Caco-2 (cell line): ENCODE data around the gene ALDH1A1. TPM values are rescaled to one million over a fixed set of nuclear protein-coding genes. Genes with fewer than 3 reads are reported as not detected.

Source experiments
- BruUV-seq: library from RNA; stranded (reverse); fragments of 400-500 nt; replicated peaks from 2 replicates; lab custom pipeline; 2021; lab: Mats Ljungman, UMichigan
- CTCF ChIA-PET: fragments of 300-600 bp; sonication (Branson Sonifier 250); formaldehyde crosslinking; loops from one replicate; lab custom pipeline; 2022; ENCODE audit warnings: antibody characterized with exemption; lab: Charles Lee
- POLR2A ChIA-PET: fragments of 300-600 bp; sonication (Branson Sonifier 250); formaldehyde crosslinking; loops from one replicate; lab custom pipeline; 2022; ENCODE audit warnings: antibody characterized with exemption; lab: Charles Lee
- DNase-seq, 2 experiments: peaks; one replicate each; pipeline versions ENCODE4 v3.0.0 to v3.0.0-alpha.2; 2020 to 2022
- H3K27me3 ChIP-seq: replicated peaks from 2 replicates; pipeline ENCODE4 v1.6.0; 2011; ENCODE audit warnings: low read length; ENCODE audit not compliant: control insufficient read depth, insufficient read depth
- H3K36me3 ChIP-seq: 2 replicates; pipeline ENCODE4 v1.5.1; 2011; ENCODE audit warnings: low read length; ENCODE audit not compliant: control insufficient read depth, insufficient read depth
- H3K4me1 ChIP-seq: fragments of 250-450 bp; sonication (Bioruptor Pico); 2 replicates; pipeline ENCODE4 v1.5.1; 2020; ENCODE audit warnings: mild to moderate bottlenecking
- H3K4me3 ChIP-seq: 2 replicates; pipeline ENCODE4 v1.5.1; 2011; ENCODE audit warnings: low read depth, mild to moderate bottlenecking, control low read depth, low read length
- H3K9me3 ChIP-seq: fragments of 250-450 bp; sonication (Bioruptor Pico); 2 replicates; pipeline ENCODE4 v1.5.1; 2020; ENCODE audit warnings: mild to moderate bottlenecking, moderate library complexity
- H3K27ac Mint-ChIP-seq: one replicate; pipeline ENCODE4 v1.8.0; 2022; ENCODE audit warnings: mixed read lengths; ENCODE audit not compliant: unreplicated experiment
- H3K27me3 Mint-ChIP-seq: one replicate; pipeline ENCODE4 v1.8.0; 2022; ENCODE audit warnings: mixed read lengths; ENCODE audit not compliant: insufficient read depth, unreplicated experiment
- H3K36me3 Mint-ChIP-seq: one replicate; pipeline ENCODE4 v1.8.0; 2022; ENCODE audit warnings: mild to moderate bottlenecking, mixed read lengths; ENCODE audit not compliant: insufficient read depth, unreplicated experiment
- H3K4me1 Mint-ChIP-seq: one replicate; pipeline ENCODE4 v1.8.0; 2022; ENCODE audit warnings: low read depth, mixed read lengths; ENCODE audit not compliant: unreplicated experiment
- H3K4me3 Mint-ChIP-seq: one replicate; pipeline ENCODE4 v1.8.0; 2022; ENCODE audit warnings: mild to moderate bottlenecking, moderate library complexity, mixed read lengths; ENCODE audit not compliant: unreplicated experiment
- H3K9me3 Mint-ChIP-seq: one replicate; pipeline ENCODE4 v1.8.0; 2022; ENCODE audit warnings: mixed read lengths; ENCODE audit not compliant: unreplicated experiment
- CTCF ChIP-seq, 2 experiments: fragments of 200-600 bp in 1 of 2; IDR thresholded peaks; 1 replicate in 1 of 2; 2 replicates in 1 of 2; pipeline versions ENCODE4 v1.5.1 to v1.8.0; 2011 to 2022; ENCODE audit warnings: antibody characterized with exemption in 1 of 2, control low read depth in 1 of 2, inconsistent platforms in 1 of 2, low read depth in 1 of 2, low read length in 1 of 2, mild to moderate bottlenecking in 1 of 2, moderate library complexity in 1 of 2; ENCODE audit not compliant: insufficient read depth in 1 of 2, severe bottlenecking in 1 of 2, unreplicated experiment in 1 of 2
- intact Hi-C: fragments of 100-400 bp; cut with micrococcal nuclease; formaldehyde crosslinking; loops from one replicate; pipeline ENCODE4 v1.10.0; 2022; ENCODE audit not compliant: unreplicated experiment
- total RNA-seq: library from RNA; stranded (reverse); gene quantifications from 2 replicates; pipeline ENCODE4 v1.2.3, GENCODE V29; 2022

ALDH1A1 gene
- total RNA-seq, 1 experiment from 2014 or later = 119 TPM

GRCh38 chr9:72911816-72912215 lies 41.0 kb downstream of the ALDH1A1 start:
- Histone ChIP-seq H3K4me3 (no peak overlapping the region), H3K36me3 (no peaks in the 10 kb centered on the region), H3K4me1 (no peaks in the 10 kb centered on the region), H3K27me3 (no peaks in the 10 kb centered on the region), H3K9me3 (no peaks in the 10 kb centered on the region)
- CTCF ChIA-PET = no interaction called here
- no TSS peak for BruUV-seq
- Mint-ChIP-seq H3K27ac (no peak overlapping the region), H3K27me3 (no peaks in the 10 kb centered on the region), H3K4me1 (peaks cover 9% of the 10 kb centered on the region), H3K9me3 (no peaks in the 10 kb centered on the region), H3K4me3 (no peak overlapping the region), H3K36me3 (peaks cover 9% of the 10 kb centered on the region)
- no peak for TF ChIP-seq CTCF (IDR thresholded peaks at IDR 0.05; ENCODE audit: insufficient read depth in 1 of 2, low read depth in 1 of 2, low read length in 1 of 2, severe bottlenecking in 1 of 2, unreplicated experiment in 1 of 2)
- POLR2A ChIA-PET = no interaction called here
- intact Hi-C loops = no loop called here
- no peak for DNase-seq

GRCh38 chr9:72911247-72911775 lies 41.5 kb downstream of the ALDH1A1 start:
- Mint-ChIP-seq H3K36me3 (peaks cover 4% of the 10 kb centered on the region), H3K4me1 (peaks cover 6% of the 10 kb centered on the region), H3K27ac (no peak overlapping the region), H3K9me3 (no peaks in the 10 kb centered on the region), H3K27me3 (no peaks in the 10 kb centered on the region), H3K4me3 (no peak overlapping the region)
- BruUV-seq = no TSS peak
- DNase-seq = no peak
- Histone ChIP-seq H3K4me1 (no peaks in the 10 kb centered on the region), H3K9me3 (no peaks in the 10 kb centered on the region), H3K36me3 (no peaks in the 10 kb centered on the region), H3K4me3 (no peak overlapping the region), H3K27me3 (no peaks in the 10 kb centered on the region)
- POLR2A ChIA-PET = no interaction called here
- CTCF ChIA-PET = no interaction called here
- TF ChIP-seq CTCF (IDR thresholded peaks at IDR 0.05; ENCODE audit: insufficient read depth in 1 of 2, low read depth in 1 of 2, low read length in 1 of 2, severe bottlenecking in 1 of 2, unreplicated experiment in 1 of 2) = no peak
- intact Hi-C loops = no loop called here

- Histone ChIP-seq H3K36me3 (no peaks in the 10 kb centered on the region), H3K27me3 (no peaks in the 10 kb centered on the region), H3K4me3 (no peak overlapping the region), H3K4me1 (no peaks in the 10 kb centered on the region), H3K9me3 (no peaks in the 10 kb centered on the region)
- DNase-seq = peak; percentile 6 to 25
- intact Hi-C loops = no loop called here
- no TSS peak for BruUV-seq
- H3K36me3 Mint-ChIP-seq = no peaks in the 10 kb centered on the region
- ChIA-PET CTCF (no interaction called here), POLR2A (no interaction called here)
- H3K4me1 Mint-ChIP-seq = no peaks in the 10 kb centered on the region
- no peaks in the 10 kb centered on the region for H3K9me3 Mint-ChIP-seq
- TF ChIP-seq CTCF (IDR thresholded peaks at IDR 0.05; ENCODE audit: insufficient read depth in 1 of 2, low read depth in 1 of 2, low read length in 1 of 2, severe bottlenecking in 1 of 2, unreplicated experiment in 1 of 2) = no peak
- H3K4me3 Mint-ChIP-seq = no peak overlapping the region
- H3K27ac Mint-ChIP-seq = no peak overlapping the region
- H3K27me3 Mint-ChIP-seq = no peaks in the 10 kb centered on the region
Observed at GRCh38 chr9:72909428-72909827, 43.4 kb downstream of the ALDH1A1 start.
